HEK293 (cell line): ENCODE measurements around the gene FFAR1.

Source experiments
- BCL11B ChIP-seq: fragments of 450-650 bp; formaldehyde crosslinking; IDR thresholded peaks from 2 replicates; pipeline ENCODE4 v1.5.1; 2016; ENCODE audit warnings: low read depth, missing biosample characterization, missing genetic modification characterization
- GFI1B ChIP-seq: fragments of 450-650 bp; formaldehyde crosslinking; IDR thresholded peaks from 2 replicates; pipeline ENCODE4 v1.5.1; 2016; ENCODE audit warnings: missing biosample characterization, missing genetic modification characterization
- HOXA7 ChIP-seq: sonication (generic); formaldehyde crosslinking; IDR thresholded peaks from 2 replicates; pipeline ENCODE4 v1.8.1; 2022; ENCODE audit warnings: missing genetic modification reagents, borderline replicate concordance
- IKZF3 ChIP-seq: fragments of 450-650 bp; IDR thresholded peaks from 2 replicates; pipeline ENCODE4 v1.5.0; 2018; ENCODE audit warnings: missing biosample characterization, mild to moderate bottlenecking, missing genetic modification characterization, moderate library complexity
- PRDM1 ChIP-seq: fragments of 450-650 bp; formaldehyde crosslinking; IDR thresholded peaks from 2 replicates; pipeline ENCODE4; 2016; ENCODE audit warnings: missing biosample characterization, missing genetic modification characterization
- SP3 ChIP-seq: fragments of 450-650 bp; formaldehyde crosslinking; IDR thresholded peaks from 2 replicates; pipeline ENCODE4 v1.5.1; 2016; ENCODE audit warnings: missing biosample characterization, missing genetic modification characterization
- TRIM28 ChIP-seq: IDR thresholded peaks from 2 replicates; pipeline ENCODE4 v1.6.1; 2011; ENCODE audit warnings: low read length, control low read depth, borderline replicate concordance
- YY1 ChIP-seq: fragments of 450-650 bp; formaldehyde crosslinking; IDR thresholded peaks from 2 replicates; pipeline ENCODE4 v1.5.1; 2018; ENCODE audit warnings: missing biosample characterization, missing genetic modification characterization
- ZBTB21 ChIP-seq: fragments of 450-650 bp; formaldehyde crosslinking; IDR thresholded peaks from 2 replicates; pipeline ENCODE4 v1.5.1; 2017; ENCODE audit warnings: missing biosample characterization, missing genetic modification characterization
- ZBTB7A ChIP-seq: fragments of 450-650 bp; formaldehyde crosslinking; IDR thresholded peaks from 2 replicates; pipeline ENCODE4 v1.5.1; 2016; ENCODE audit warnings: low read depth, missing biosample characterization, missing genetic modification characterization
- ZFP37 ChIP-seq: fragments of 450-650 bp; formaldehyde crosslinking; IDR thresholded peaks from 2 replicates; pipeline ENCODE4 v1.5.1; 2016; ENCODE audit warnings: missing biosample characterization, missing genetic modification characterization
- ZFP69B ChIP-seq: fragments of 450-650 bp; formaldehyde crosslinking; IDR thresholded peaks from 2 replicates; pipeline ENCODE4 v1.5.1; 2016; ENCODE audit warnings: missing biosample characterization, missing genetic modification characterization
- ZNF140 ChIP-seq: fragments of 450-650 bp; formaldehyde crosslinking; IDR thresholded peaks from 2 replicates; pipeline ENCODE4 v1.5.1; 2016; ENCODE audit warnings: missing biosample characterization, missing genetic modification characterization
- ZNF214 ChIP-seq: fragments of 450-650 bp; formaldehyde crosslinking; IDR thresholded peaks from 2 replicates; pipeline ENCODE4 v1.5.1; 2017; ENCODE audit warnings: missing biosample characterization, mild to moderate bottlenecking, missing genetic modification characterization, borderline replicate concordance
- ZNF223 ChIP-seq: fragments of 450-650 bp; formaldehyde crosslinking; IDR thresholded peaks from 2 replicates; pipeline ENCODE4 v1.5.1; 2016; ENCODE audit warnings: missing biosample characterization, missing genetic modification characterization
- ZNF366 ChIP-seq: fragments of 450-650 bp; formaldehyde crosslinking; conservative IDR thresholded peaks from 2 replicates; pipeline ENCODE4 v1.5.1; 2016; ENCODE audit warnings: missing biosample characterization, missing genetic modification characterization
- ZNF549 ChIP-seq: fragments of 450-650 bp; IDR thresholded peaks from 2 replicates; pipeline ENCODE4 v1.5.1; 2018; ENCODE audit warnings: missing biosample characterization, missing genetic modification characterization, mild to moderate bottlenecking, inconsistent platforms, moderate library complexity
- ZNF555 ChIP-seq: fragments of 450-650 bp; formaldehyde crosslinking; conservative IDR thresholded peaks from 2 replicates; pipeline ENCODE4 v1.5.1; 2017; ENCODE audit warnings: missing biosample characterization, mild to moderate bottlenecking, missing genetic modification characterization, inconsistent platforms
- ZNF658 ChIP-seq: fragments of 450-650 bp; formaldehyde crosslinking; IDR thresholded peaks from 2 replicates; pipeline ENCODE4; 2016; ENCODE audit warnings: missing biosample characterization, missing genetic modification characterization
- ZNF664 ChIP-seq: fragments of 450-650 bp; formaldehyde crosslinking; IDR thresholded peaks from 2 replicates; pipeline ENCODE4 v1.5.1; 2016; ENCODE audit warnings: missing biosample characterization, missing genetic modification characterization
- ZNF768 ChIP-seq: fragments of 450-650 bp; formaldehyde crosslinking; IDR thresholded peaks from 2 replicates; pipeline ENCODE4 v1.5.1; 2018; ENCODE audit warnings: missing biosample characterization, mild to moderate bottlenecking, missing genetic modification characterization
- ZNF776 ChIP-seq: fragments of 450-650 bp; formaldehyde crosslinking; IDR thresholded peaks from 2 replicates; pipeline ENCODE4 v1.5.0; 2017; ENCODE audit warnings: missing biosample characterization, missing genetic modification characterization, borderline replicate concordance
- ZNF785 ChIP-seq: fragments of 450-650 bp; formaldehyde crosslinking; IDR thresholded peaks from 2 replicates; pipeline ENCODE4 v1.5.1; 2016; ENCODE audit warnings: missing biosample characterization, missing genetic modification characterization
- ZNF830 ChIP-seq: fragments of 450-650 bp; IDR thresholded peaks from 2 replicates; pipeline ENCODE4 v1.5.0; 2018; ENCODE audit warnings: missing biosample characterization, missing genetic modification characterization, low read depth, mild to moderate bottlenecking, moderate library complexity
- ZXDB ChIP-seq: fragments of 450-650 bp; formaldehyde crosslinking; IDR thresholded peaks from 2 replicates; pipeline ENCODE4 v1.5.1; 2016; ENCODE audit warnings: missing biosample characterization, missing genetic modification characterization
- TF ChIP-seq, protein P1 (sequence below): fragments of 450-650 bp; formaldehyde crosslinking; IDR thresholded peaks from 2 replicates; pipeline ENCODE4 v1.5.1; 2016; ENCODE audit warnings: missing biosample characterization, missing genetic modification characterization
- TF ChIP-seq, protein P2 (sequence below): fragments of 450-650 bp; formaldehyde crosslinking; IDR thresholded peaks from 2 replicates; pipeline ENCODE4 v1.5.1; 2017; ENCODE audit warnings: missing biosample characterization, missing genetic modification characterization
- TF ChIP-seq, protein P3 (sequence below): fragments of 450-650 bp; formaldehyde crosslinking; IDR thresholded peaks from 2 replicates; pipeline ENCODE4 v1.5.1; 2016; ENCODE audit warnings: missing biosample characterization, missing genetic modification characterization
- TF ChIP-seq, protein P4 (sequence below): fragments of 450-650 bp; formaldehyde crosslinking; IDR thresholded peaks from 2 replicates; pipeline ENCODE4 v1.5.1; 2016; ENCODE audit warnings: missing biosample characterization, missing genetic modification characterization, borderline replicate concordance

Gene FFAR1

DNA sequence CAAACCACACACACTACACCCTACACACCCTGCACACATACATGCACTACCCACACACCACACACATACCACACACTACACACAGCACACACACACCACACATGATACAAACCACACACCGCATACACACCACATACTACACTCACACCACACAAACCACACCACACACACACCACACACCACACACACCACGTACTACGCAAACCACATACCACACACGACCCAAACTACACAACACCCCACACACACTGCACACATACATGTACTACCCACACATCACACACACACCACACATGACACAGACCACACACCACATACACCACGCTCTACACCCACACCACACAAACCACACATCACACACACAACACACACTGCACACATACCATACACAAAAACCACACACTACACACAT, 49.1 kb upstream of the FFAR1 start (continued):
- TF ChIP-seq ZBTB7A (tag by site-specific recombination) (no peak; the same call in 1 of the 2 replicates), ZNF214 (tag by site-specific recombination) (no peak), ZNF776 (tag by site-specific recombination) (peak; percentile 88), GFI1B (no peak), ZNF223 (tag by site-specific recombination) (peak; percentile 12; the same call in 1 of the 2 replicates), HOXA7 (CRISPR knock-in tag) (no peak), ZFP69B (0 out of 2 replicates have a peak, but pooled peaks have one; percentile 8), PRDM1 (tag by site-specific recombination) (no peak), IKZF3 (no peak), SP3 (tag by site-specific recombination) (no peak), TRIM28 (no peak), ZXDB (tag by site-specific recombination) (no peak), BCL11B (tag by site-specific recombination) (no peak), ZNF658 (tag by site-specific recombination) (peak; percentile 66; the same call in 1 of the 2 replicates), ZNF366 (tag by site-specific recombination) (no peak), YY1 (tag by site-specific recombination) (no peak; the same call in 1 of the 2 replicates), ZFP37 (tag by site-specific recombination) (no peak), ZNF664 (tag by site-specific recombination) (no peak), ZNF768 (no peak), ZNF830 (tag by site-specific recombination) (no peak), ZNF549 (no peak), ZNF140 (tag by site-specific recombination) (no peak), ZNF555 (no peak), ZBTB21 (tag by site-specific recombination) (no peak), ZNF785 (no peak; the same call in none of the 2 replicates)
- TF ChIP-seq, protein P1, sequence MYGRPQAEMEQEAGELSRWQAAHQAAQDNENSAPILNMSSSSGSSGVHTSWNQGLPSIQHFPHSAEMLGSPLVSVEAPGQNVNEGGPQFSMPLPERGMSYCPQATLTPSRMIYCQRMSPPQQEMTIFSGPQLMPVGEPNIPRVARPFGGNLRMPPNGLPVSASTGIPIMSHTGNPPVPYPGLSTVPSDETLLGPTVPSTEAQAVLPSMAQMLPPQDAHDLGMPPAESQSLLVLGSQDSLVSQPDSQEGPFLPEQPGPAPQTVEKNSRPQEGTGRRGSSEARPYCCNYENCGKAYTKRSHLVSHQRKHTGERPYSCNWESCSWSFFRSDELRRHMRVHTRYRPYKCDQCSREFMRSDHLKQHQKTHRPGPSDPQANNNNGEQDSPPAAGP: no peak
- TF ChIP-seq, protein P2, sequence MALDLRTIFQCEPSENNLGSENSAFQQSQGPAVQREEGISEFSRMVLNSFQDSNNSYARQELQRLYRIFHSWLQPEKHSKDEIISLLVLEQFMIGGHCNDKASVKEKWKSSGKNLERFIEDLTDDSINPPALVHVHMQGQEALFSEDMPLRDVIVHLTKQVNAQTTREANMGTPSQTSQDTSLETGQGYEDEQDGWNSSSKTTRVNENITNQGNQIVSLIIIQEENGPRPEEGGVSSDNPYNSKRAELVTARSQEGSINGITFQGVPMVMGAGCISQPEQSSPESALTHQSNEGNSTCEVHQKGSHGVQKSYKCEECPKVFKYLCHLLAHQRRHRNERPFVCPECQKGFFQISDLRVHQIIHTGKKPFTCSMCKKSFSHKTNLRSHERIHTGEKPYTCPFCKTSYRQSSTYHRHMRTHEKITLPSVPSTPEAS: no peak
- TF ChIP-seq, protein P3, sequence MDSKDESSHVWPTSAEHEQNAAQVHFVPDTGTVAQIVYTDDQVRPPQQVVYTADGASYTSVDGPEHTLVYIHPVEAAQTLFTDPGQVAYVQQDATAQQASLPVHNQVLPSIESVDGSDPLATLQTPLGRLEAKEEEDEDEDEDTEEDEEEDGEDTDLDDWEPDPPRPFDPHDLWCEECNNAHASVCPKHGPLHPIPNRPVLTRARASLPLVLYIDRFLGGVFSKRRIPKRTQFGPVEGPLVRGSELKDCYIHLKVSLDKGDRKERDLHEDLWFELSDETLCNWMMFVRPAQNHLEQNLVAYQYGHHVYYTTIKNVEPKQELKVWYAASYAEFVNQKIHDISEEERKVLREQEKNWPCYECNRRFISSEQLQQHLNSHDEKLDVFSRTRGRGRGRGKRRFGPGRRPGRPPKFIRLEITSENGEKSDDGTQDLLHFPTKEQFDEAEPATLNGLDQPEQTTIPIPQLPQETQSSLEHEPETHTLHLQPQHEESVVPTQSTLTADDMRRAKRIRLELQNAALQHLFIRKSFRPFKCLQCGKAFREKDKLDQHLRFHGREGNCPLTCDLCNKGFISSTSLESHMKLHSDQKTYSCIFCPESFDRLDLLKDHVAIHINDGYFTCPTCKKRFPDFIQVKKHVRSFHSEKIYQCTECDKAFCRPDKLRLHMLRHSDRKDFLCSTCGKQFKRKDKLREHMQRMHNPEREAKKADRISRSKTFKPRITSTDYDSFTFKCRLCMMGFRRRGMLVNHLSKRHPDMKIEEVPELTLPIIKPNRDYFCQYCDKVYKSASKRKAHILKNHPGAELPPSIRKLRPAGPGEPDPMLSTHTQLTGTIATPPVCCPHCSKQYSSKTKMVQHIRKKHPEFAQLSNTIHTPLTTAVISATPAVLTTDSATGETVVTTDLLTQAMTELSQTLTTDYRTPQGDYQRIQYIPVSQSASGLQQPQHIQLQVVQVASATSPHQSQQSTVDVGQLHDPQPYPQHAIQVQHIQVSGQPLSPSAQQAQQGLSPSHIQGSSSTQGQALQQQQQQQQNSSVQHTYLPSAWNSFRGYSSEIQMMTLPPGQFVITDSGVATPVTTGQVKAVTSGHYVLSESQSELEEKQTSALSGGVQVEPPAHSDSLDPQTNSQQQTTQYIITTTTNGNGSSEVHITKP: no peak
- TF ChIP-seq, protein P4, sequence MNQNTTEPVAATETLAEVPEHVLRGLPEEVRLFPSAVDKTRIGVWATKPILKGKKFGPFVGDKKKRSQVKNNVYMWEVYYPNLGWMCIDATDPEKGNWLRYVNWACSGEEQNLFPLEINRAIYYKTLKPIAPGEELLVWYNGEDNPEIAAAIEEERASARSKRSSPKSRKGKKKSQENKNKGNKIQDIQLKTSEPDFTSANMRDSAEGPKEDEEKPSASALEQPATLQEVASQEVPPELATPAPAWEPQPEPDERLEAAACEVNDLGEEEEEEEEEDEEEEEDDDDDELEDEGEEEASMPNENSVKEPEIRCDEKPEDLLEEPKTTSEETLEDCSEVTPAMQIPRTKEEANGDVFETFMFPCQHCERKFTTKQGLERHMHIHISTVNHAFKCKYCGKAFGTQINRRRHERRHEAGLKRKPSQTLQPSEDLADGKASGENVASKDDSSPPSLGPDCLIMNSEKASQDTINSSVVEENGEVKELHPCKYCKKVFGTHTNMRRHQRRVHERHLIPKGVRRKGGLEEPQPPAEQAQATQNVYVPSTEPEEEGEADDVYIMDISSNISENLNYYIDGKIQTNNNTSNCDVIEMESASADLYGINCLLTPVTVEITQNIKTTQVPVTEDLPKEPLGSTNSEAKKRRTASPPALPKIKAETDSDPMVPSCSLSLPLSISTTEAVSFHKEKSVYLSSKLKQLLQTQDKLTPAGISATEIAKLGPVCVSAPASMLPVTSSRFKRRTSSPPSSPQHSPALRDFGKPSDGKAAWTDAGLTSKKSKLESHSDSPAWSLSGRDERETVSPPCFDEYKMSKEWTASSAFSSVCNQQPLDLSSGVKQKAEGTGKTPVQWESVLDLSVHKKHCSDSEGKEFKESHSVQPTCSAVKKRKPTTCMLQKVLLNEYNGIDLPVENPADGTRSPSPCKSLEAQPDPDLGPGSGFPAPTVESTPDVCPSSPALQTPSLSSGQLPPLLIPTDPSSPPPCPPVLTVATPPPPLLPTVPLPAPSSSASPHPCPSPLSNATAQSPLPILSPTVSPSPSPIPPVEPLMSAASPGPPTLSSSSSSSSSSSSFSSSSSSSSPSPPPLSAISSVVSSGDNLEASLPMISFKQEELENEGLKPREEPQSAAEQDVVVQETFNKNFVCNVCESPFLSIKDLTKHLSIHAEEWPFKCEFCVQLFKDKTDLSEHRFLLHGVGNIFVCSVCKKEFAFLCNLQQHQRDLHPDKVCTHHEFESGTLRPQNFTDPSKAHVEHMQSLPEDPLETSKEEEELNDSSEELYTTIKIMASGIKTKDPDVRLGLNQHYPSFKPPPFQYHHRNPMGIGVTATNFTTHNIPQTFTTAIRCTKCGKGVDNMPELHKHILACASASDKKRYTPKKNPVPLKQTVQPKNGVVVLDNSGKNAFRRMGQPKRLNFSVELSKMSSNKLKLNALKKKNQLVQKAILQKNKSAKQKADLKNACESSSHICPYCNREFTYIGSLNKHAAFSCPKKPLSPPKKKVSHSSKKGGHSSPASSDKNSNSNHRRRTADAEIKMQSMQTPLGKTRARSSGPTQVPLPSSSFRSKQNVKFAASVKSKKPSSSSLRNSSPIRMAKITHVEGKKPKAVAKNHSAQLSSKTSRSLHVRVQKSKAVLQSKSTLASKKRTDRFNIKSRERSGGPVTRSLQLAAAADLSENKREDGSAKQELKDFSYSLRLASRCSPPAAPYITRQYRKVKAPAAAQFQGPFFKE (tag by site-specific recombination): no peak
